Stimulated activated CD4-positive, alpha-beta T cell treated with anti-CD3 and anti-CD28 coated beads, Interleukin-1b, Interleukin-23, amount 100 ng/mL, for 1 hour (primary cell): ENCODE measurements around the gene CYP2A13.
"Not testable (repeated sequence)": the region's sequence is repeated elsewhere in the genome, so short reads cannot be mapped to it uniquely, and the experiment has no call there.

Experiments
- DNase-seq, 2 donors: peaks; one replicate each; pipeline ENCODE4 v3.0.0-alpha.2; 2020; ENCODE audit warnings: low read depth in 2 of 2

CYP2A13 gene

GRCh38 chr19:41088151-41088550, at the start of gene CYP2A13:
Gene CYP2A13, plus strand, starts transcription at chr19:41088451. Its CDS starts 21 bp downstream, at chr19:41088472.
- no peak for DNase-seq

GRCh38 chr19:41039806-41040205, 48.4 kb upstream of the CYP2A13 start:
- DNase-seq = no peak

GRCh38 chr19:41045095-41045494, 43.2 kb upstream of the CYP2A13 start:
- not testable (repeated sequence) for DNase-seq

DNA sequence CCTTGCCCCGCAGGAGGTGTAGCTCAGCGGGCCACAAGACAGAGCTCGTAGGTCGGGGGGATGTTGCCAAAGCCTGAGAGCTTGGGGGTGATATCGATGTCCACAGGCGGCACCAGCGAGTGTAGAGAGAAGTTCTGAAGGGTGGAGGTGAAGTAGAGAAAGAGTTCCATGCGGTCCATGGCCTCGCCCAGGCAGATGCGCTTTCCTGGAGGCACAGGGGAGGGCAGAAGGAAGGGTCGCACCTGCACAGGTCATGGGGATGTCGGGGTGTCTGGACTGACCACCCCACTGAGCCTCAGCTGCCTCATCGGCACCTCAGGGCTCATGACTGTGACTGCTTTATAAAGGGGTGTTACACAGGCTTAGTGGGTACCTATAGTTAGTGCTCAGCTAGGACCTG, 37.8 kb upstream of the CYP2A13 start:
- no peak for DNase-seq

- DNase-seq = not testable (repeated sequence)
Observed at GRCh38 chr19:41052162-41052561, 36.1 kb upstream of the CYP2A13 start.

DNA sequence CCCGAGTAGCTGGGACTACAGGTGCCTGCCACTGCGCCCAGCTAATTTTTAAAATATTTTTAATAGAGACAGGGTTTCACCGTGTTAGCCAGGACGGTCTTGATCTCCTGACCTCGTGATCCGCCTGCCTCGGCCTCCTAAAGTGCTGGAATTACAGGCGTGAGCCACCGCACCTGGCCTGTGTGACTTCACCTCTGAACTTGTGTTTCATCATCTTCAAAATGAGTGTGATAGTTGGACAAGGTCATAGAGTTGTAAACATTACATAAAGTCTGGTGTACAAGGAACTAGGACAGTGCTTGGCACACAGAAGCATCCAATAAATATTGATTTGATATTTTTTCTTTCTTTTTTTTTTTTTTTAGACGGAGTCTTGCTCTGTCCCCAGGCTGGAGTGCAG, 34.9 kb upstream of the CYP2A13 start:
- not testable (repeated sequence) for DNase-seq

- DNase-seq = no peak
Observed at GRCh38 chr19:41064974-41065569, 23.2 kb upstream of the CYP2A13 start.

GRCh38 chr19:41076286-41076685, 12.0 kb upstream of the CYP2A13 start:
- DNase-seq = no peak

- DNase-seq = no peak
Observed at GRCh38 chr19:41083516-41083915, 4.7 kb upstream of the CYP2A13 start.

DNA sequence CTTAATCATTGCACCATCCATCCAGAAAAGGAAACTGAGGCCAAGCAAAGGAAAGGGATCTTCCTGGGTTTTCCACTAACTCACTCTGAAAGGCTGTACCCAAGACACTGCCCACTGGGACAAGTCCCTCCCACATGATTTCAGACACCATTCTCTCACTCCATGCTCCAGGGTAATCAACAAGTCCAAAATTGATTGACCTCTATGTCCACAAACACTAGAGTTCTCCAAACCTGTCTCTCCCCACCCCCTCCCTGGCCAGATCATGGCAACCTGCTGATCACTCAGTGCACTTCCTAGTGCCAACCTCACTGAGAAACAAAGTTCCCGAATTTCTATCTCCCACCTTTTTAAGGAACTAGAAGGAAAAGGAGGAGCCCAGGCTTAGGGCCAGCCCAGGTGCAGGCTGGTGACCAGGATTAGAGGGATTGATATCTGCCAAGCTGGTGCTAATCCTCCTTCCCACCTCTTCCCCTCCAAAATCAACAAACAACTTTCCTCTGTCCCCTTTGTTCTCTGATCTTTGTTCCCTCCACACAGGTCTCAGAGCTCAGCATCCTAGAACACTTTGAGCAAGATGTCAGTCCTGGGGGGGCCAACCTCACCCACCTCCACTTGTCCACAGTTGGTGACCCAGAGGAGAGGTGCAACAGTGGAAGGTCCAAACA, 2.4 kb upstream of the CYP2A13 start:
- no peak for DNase-seq

DNA sequence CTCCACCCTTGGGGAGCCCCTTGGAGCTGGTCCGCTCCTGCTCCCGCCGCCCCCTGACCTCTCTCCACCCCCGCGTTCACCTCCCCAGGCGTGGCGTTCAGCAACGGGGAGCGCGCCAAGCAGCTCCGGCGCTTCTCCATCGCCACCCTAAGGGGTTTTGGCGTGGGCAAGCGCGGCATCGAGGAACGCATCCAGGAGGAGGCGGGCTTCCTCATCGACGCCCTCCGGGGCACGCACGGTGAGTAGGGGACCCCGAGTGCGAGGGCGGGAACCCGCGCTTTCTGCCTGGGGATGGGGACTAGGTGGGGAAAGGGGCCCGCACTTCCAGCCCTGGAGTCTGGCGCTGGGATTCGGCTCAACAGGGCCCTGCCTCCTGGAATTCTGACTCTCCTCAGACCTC, 1.7 kb downstream of the CYP2A13 start:
- DNase-seq = no peak

GRCh38 chr19:41095703-41096102, 7.5 kb downstream of the CYP2A13 start:
- DNase-seq = no peak

DNA sequence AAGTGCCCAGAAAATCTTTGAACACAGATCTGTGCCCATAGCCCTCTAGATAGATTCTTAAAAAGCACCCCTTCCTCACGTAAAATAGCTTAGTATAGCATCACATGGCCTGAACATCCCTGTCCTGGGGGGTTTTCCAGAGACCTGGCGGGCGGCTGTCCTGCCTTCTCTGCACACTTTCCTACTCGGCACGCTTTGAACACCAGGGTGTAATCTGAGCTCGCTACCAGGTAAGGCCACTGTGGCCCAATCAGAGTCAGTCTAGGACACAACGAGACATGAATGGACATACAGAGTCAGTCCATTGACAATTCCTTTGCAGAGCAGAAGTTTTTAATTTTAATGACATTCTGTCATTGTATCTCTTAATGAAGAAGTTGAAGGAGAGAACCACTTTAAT, 8.1 kb downstream of the CYP2A13 start:
- DNase-seq = no peak

GRCh38 chr19:41097302-41097701, 9.1 kb downstream of the CYP2A13 start:
- DNase-seq = no peak

DNA sequence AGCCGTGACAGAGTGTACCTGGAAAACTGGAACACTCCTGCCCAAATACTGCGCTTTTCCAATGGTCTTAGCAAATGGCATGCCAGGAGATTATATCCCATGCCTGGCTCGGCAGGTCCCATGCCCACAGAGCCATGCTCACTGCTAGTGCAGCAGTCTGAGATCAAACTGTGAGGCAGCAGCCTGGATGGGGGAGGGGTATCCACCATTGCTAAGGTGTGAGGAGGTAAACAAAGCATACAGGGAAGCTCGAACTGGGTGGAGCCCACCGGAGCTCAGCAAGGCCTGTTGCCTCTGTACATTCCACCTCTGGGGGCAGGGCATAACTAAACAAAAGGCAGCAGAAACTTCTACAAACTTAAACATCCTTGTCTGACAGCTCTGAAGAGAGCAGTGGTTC, 10.5 kb downstream of the CYP2A13 start:
- DNase-seq = no peak

GRCh38 chr19:41102210-41102609, 14.0 kb downstream of the CYP2A13 start:
- not testable (repeated sequence) for DNase-seq

DNA sequence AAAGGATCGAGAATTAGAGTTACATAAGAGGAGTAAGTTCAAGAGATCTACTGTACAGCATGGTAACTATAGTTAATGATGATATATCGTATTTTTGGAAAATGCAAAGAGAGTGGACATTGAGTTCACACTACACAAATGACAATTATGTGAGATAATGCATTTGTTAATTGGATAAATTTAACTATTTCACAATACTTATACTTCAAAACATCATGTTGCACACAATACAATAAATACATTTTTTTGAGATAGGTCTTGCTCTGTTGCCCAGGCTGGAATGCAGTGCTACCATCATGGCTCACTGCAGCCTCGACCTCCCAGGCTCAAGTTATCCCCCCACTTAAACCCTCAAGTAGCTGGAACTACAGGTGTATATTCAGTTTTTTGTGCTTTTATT, 17.9 kb downstream of the CYP2A13 start:
- no peak for DNase-seq

DNA sequence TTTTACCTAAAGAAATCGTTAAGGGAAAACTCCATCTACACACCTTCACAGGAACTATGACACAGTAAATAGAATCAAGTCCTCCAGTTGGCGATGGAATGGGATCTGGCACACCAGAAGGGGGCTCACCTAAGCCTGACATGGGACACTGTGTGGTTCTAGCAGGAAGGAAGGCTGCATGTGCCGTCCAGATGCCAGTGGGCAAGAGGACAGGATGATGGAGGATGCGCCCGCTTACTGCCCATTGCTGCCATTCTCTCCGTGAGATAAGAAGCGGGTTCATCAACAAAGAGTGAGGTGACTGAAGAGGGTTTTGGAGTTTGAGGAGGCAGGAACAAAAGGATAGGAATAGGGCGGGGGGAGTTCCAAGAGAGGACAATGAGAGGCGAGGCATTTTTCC, 23.0 kb downstream of the CYP2A13 start:
- no peak for DNase-seq

DNA sequence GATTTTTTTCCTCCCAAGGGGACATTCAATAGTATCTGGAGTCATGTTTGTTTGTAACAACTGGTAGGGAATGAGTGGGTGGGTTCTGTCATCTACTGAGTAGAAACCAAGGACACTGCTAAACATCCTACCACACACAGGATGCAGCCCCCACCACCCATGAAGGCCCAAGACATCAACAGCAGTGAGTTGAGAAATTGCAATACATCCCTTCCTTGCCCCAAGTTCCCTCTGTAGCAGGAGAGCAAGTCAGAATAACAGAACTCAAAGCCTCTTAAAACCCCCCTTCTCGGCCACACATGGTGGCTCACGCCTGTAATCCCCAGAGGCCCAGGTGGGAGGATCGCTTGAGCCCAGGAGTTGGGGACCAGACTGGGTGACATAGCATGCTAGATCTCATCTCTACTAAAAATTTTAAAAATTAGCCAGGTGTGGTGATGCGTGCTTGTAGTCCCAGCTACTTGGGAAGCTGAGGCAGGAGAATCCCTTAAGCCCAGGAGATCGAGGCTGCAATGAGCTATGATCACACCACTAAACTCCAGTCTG, 23.6 kb downstream of the CYP2A13 start:
- DNase-seq = no peak

DNA sequence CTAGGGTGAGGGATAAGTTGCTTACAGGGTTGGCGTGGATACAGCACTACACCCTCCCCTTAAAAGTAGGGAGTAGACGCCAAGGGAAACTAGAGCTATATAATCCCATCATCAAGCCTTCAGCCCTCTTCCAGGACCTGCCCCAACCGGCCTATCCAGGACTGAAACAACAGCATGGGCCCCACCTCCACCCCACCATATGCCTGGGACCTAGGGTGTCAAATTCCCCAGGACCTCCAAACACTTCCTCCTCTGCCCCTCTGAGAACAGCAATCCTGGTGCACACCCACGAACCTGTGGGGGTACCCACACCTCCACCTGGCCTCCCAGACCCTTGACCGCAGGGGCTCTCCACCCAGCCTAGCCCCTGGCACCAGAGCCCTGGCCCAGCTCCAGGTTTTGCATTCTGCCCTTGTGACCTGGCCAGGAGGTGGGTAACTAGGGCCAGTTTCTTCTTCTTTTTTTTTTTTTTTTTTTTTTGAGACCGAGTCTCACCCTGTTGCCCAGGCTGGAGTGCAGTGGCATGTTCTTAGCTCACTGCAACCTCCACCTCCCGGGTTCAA, 24.6 kb downstream of the CYP2A13 start:
- no peak for DNase-seq

DNA sequence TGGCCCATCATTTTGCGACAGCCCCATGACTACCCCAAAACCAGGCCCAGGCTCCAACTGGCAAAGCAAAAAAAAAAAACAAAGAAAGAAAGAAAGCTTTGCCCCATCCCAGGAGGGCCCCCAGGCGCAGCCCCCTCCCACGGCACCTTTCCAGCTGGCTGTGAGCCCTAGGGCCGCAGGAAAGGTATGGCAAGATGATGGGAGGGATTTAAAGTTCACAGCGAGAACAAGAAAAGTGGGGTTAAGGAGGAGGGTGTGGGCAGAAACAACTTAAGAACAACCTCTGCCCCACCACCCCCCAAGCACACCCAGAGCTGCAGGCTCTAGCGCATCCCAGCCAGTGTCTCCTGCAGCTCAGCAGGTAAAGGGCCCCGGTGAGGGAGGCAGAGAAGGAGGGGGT, 25.9 kb downstream of the CYP2A13 start, which contains the start of gene CYP2F1:
TSS of gene CYP2F1 (plus strand) at position 301 of the 400 bp plus-strand sequence. CDS start 1,757 bp downstream, outside the sequence.
- no peak for DNase-seq

DNA sequence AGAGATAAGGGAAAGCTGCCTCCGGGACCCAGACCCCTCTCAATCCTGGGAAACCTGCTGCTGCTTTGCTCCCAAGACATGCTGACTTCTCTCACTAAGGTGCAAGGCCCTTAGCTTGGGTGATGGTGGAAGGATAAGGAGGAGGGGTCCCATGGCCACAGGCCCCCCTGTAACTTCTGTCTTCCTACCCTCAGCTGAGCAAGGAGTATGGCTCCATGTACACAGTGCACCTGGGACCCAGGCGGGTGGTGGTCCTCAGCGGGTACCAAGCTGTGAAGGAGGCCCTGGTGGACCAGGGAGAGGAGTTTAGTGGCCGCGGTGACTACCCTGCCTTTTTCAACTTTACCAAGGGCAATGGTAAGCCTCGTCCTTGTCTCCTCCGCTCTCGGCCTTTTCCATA, 28.0 kb downstream of the CYP2A13 start:
- DNase-seq = no peak
